ENCODE measurements around the gene TBC1D4.

GRCh38 chr13:75375329-75375728 lies 106.6 kb downstream of the TBC1D4 start:
- TF ChIP-seq CTCF (IDR thresholded peaks at IDR 0.05) = no peak
- no peak for TF ChIP-seq POLR2A (IDR thresholded peaks at IDR 0.05)
- no peak for TF ChIP-seq EP300 (IDR thresholded peaks at IDR 0.05)
